GM21619 (cell line): ENCODE results near the gene IQCK.

ENCODE experiments used
- ATAC-seq: cut with Tn5 transposase; IDR thresholded peaks from one replicate; pipeline ENCODE4 v1.9.1; 2021; ENCODE audit not compliant: unreplicated experiment

The IQCK gene

DNA sequence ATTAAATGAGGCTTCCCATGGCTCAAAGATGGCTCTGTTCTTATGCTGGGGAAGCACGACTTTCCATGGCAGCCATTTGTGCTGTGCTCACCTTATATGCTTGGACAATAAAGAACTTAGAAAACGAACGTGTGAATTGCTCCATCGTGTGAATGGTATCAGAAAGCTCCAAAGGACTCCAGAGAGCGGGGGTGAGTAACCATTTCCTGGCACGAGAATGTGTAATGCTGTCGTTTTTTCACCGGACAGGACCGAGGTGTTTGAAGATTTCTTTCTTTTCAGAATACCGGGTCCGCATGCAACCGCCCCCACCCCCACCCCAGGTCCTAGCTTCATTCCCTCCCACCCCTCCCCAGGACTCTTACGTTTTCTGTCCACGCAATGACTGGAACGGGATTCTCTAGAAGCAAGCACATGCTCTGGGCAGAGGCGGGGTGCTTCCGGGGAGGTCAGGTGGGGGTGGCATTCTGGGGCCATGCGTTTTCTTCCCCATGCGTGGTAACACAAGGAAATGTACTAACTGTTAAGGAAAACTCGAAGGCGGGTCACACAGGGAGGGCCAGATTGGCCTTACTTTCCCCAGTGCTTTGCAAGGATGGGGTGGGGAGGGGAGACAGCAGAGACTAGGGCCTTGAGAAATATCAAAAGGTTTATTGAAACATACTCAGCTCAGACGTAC is 140.4 kb downstream of the IQCK start:
- no peak for ATAC-seq

DNA sequence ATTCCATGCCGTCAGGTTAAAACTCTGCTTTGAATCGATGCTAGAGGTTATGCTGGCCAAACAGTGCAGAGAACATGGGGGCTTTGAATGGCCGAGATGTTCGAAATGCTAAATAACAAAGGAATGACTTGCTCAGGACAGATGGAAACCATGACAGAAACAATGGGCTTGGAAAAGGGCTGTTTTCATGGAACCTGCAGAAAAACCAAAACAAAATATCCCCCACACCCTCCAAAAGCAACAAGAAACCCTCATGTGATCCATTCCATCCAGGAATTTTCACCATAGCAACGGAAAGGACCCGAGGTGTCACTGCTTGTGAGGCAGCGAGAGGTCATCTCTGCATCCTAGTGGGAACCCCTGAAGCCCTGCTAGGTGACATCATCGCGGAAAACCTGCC is 141.1 kb downstream of the IQCK start:
- no peak for ATAC-seq

DNA sequence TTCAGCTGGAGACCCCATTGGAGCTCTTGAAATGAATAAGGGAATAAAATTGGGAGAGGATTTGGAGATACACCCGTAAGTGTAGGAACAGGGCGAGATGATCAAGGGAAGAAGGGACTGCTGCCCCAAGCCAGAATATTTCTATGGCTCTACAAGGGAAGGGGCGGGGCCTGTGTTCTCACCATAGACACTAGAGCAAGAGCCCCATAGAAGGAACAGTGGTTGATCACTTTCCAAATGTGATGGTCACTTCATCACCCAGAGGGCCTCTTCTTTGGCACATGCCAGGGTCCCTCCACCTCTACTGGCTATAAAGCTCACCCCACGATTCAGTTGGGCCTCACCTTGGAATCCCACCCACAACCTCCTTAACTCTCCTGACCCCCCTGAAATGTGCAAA is 141.5 kb downstream of the IQCK start:
- ATAC-seq, result no peak

DNA sequence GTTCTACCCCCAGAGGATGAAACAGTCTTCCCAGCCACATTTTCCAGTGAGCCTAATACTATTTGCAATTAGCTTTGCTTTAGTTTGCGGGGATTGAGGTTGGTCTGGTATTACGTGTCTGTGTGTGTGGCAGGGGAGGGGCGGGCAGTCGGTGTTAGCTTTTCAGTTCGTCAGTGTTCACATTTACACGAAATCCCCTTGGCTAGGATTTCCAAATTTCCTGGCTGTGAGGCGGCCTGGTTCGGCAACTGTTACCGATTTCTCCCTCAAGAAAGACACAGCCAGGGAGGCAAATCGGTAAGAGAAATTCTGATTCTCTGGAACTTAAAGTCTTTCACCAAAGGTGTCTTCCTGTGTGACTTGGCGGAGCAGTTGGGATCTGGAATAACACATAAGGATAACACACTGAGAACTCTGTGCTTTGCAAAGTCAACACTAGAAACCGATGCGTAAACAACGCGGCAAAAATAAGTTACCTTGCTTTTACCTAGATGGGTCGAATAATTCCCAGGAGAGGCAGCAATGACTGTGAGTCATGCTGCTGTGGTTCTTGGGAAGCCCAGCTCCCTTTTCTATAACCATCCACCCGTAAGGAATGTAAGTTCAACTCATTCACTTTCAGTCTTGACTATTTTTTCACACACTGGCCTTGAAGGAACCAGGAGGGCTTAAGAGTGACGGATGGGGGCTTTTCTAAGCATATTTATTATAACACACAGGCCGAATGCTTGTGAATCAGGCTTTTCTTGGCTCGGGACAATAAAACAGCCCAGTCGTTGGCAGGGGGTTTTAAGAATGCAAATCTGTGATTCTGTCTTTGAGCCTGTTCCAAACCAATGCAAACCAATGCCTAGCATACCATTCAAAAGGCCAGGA is 142.3 kb downstream of the IQCK start:
- no peak for ATAC-seq

DNA sequence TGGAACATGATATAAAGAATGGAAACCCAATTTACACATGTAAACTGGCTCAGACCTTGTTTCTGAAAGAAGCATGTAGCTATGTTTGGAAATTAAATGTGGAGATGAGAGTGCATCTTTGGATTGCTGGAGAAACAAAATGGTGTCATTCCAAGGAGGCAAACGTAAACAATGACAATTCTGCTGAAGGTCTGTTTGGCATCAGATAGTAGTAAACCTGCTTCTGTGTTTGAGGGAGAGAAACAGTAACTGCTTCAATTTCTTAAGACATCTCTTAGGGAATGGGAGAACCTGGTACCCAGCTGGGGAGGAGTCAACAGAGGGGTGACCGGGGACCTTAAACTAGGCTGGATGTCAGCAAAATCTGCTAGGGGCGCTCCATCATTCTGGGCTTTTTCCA is 143.1 kb downstream of the IQCK start:
- ATAC-seq, result no peak

DNA sequence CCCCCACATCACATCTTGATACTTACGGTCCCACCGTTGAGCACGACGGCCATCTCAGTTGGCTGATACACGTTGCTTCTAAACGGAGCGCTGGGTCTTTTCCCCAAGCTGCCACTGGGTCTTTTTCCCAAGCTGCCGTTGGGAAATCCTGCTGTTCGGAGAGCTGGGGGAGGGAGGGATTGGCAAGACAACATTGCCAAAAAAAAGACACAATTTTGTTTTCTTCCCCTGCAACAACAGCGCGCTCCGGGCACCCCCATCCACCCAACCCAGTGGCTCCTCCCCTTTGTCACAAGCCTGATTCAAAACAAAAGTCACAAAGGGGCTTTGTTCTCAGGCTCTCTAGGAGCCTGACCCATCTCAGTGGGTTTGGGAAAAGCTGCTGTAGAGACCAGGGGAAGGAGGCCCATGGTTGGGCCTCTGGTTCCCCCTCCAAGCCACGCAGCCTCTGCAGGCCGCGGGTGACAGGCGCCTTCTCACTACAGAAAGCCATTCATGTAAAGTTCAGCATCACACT is 143.8 kb downstream of the IQCK start:
- no peak for ATAC-seq

DNA sequence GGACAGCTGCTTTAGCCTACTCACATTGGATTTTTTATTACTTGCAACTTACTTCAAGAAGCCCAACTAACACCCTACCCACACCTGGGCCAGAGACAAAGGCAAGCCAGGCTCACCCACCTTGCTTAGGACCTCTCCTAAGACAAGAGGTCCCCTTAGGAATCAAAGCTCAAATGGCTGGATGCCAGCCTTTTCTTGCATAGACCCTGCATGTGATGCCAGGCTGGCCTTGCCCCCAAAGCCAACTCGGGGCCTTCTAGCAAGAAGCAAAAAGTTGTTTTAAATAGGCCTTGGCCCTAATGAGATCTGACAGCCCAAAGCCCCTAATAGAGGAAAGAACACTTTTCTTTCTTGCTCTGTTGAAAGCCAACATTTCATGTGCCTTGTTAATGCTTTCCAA is 145.9 kb downstream of the IQCK start:
- ATAC-seq, result no peak

DNA sequence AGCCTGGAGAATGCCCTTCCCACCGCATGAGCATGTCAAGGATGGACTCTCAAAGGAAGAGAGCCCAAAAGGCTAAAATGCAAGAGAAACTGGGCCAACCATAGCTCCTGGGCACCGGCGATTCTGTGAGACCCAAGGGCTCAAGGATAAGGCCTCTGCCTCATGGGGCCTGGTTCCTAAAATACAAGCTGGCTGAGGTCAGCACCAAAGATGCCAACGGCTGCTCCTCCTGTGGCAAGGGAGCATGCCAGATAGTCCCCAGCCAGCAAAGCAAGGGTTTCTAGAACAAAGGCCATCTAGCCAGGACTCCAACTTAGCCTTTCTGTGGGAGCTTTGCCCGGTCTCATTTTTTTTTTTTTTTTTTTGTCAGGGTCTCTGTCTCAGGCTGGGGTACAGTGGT is 146.5 kb downstream of the IQCK start:
- ATAC-seq, result no peak

DNA sequence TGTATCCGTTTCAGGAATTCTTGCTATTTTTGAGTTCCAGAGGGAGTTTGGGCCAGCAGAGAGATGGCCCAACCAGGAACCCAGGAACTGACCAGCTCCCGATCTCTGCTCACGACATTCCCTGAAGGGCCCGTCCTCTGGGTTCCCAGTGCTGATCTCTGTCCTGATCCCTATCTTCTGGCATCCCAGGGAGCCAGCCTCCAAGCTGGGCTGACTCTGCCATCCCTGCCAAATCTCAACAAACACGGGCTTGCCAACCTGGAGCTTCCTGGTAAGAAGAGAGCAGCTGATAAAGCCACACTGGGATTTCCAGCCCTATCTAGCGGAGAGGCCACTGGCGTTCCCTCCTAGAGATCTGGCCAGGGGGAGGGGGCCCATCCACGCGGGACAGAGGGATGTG is 150.3 kb downstream of the IQCK start:
- no peak for ATAC-seq

DNA sequence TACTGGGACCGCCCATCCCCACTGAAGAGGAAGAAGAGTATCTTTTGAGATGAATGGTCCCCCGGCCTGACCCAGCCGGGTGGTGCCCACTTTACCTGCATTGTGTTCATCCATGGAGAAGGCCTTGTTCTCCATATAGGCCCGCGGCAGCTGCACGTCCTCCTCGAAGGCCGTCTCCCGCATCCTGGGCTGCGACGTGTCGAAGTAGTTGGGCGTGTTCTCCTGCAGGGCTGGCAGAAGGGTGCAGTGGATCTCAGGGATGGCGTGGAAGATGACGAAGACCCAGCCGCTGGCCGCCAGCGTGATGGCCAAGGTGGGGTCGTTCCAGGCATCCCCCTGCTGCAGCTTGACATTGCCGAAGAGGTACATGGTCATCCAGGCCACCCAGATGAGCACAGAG is 153.7 kb downstream of the IQCK start:
- ATAC-seq, result no peak

DNA sequence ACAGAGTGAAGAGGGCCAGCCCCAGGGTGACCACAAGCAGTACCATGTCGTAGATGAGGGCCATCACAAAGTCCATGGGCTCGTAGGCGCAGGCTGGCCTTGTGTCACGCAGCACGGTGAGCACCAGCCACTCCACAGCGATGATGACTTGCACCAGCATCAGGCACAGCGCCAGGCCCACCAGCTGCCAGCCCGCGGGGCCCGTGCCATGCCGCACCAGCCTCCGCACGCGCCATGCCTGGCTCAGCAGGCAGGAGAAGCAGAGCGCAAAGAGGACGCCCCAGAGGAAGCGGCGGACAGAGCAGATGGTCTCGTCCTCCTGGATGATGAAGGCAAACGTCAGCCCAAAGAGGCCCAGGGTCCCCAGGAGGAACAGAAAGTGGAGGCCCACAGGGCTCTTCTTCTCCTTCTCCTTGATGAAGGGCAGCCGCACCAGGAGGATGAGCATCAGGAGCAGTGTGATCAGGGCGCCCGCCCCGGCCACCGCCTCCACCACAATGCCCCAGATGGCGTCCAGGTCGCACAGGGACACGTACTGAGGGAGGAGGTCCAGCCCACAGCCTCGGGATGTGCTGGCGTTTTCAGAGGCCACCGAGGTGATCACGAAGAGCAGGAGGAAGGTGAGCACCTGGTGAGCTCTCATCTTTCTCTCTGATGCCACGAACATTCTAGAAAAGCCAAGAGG is 154.2 kb downstream of the IQCK start:
- ATAC-seq, result no peak

DNA sequence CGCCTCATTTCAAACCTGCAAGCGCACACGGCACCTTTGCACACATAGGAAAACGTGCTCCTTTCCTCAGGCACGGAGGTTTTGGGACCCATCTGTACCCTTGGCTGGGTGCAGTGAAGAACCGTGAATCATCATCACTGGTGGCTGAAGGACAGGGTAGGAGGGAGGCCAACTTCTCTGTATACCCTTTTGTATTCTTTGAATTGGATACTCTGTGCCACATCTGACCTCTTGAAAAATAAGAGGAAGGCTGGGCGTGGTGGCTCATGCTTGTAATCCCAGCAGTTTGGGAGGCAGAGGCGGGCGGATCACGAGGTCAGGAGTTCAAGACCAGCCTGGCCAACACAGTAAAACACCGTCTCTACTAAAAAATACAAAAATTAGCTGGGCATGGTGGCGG is 154.9 kb downstream of the IQCK start:
- ATAC-seq, result no peak

DNA sequence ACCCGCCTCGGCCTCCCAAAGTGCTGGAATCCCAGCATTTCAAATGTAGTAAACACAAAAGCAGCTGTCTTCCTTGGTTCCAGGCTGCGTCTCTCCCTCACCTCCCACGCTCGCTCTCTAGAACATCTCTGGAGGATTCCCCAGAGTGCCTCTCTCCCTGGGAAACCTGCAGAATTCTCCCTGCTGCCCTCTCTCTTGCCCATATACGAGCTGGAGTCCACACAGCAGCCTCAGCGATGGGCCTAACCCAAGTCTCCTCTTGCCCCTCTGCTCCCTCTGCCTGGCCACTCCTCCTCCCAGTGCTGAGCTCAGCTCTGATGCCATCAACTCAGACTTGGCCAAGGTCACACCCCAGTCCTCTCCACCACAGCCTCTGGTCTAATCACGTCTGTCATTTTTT is 156.0 kb downstream of the IQCK start:
- no peak for ATAC-seq

DNA sequence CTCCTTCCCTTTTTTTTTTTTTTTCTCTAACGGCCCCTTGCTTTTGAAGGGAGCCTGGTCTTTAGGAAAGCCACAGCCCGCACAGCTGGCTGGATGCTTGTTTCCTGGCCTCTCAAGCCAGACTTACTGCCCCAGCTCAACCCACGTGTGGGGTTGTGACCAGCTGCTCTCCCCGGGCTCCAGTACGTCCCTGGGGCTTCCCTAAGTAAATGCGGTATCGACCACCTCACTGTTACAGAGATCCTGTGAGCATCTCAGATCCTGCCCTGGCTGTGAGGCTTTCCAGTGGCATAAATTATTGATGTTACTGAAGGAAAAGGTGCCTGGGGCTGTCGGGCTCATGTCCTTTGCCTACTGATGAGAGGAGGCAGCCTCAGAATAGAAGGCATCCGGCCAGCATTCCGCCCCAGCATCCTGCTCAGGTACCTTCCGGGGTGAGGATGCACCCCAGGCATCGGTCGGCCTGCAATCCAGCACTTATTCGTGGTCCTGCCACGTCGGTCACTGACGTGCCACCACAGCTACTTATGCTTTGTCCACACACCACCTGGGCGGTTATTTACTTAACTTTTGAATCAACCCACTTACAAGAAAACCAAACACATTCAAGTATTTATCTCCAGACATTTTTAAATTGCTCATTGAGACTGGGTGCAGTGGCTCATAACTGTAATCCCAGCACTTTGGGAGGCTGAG is 156.9 kb downstream of the IQCK start:
- no peak for ATAC-seq

DNA sequence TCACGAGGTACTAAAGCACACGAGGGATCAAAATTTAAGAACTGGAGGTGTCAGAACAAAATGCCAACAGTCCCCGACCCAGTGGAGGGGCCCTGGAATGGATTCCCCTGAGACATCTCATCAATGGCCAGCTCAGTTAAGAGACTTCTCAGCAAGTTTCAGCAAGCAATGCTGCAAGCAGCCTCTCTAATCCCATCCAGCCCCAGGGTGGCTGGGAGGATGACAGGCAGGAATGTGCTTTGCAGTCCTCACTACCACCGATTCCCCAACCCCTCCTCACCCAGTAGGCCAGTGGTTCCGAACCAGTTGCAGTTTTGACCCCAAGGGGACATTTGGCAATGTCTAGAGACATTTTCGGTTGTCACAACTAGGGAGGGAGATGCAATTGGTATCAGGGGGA is 157.8 kb downstream of the IQCK start:
- no peak for ATAC-seq

DNA sequence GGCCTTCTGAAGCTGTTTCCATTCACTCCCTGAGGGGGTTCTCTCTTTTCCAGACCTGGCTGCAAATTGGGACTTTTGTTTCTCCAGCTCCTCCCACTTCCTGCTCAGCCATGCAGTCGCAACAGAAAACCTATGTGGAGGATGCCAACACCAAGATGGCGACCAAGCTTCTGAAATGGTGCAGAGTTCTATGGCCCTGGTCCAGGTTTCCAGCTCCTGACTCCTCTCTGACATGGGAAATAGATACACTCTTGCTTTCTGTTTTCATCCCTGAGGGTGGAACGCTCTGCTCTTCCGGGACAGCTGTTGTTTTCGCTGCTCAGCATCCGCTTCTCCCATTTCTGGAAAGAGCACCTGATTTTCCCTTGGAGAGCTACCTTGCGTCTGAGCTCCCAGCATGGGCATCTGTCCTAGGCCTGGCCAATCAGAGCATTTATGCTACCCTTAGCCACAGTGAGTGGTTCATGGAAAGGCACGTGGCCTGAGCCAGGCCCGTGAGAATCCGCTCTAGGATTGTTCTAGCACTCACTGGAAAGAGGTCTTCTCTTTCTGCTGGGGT is 158.5 kb downstream of the IQCK start:
- ATAC-seq, result no peak

DNA sequence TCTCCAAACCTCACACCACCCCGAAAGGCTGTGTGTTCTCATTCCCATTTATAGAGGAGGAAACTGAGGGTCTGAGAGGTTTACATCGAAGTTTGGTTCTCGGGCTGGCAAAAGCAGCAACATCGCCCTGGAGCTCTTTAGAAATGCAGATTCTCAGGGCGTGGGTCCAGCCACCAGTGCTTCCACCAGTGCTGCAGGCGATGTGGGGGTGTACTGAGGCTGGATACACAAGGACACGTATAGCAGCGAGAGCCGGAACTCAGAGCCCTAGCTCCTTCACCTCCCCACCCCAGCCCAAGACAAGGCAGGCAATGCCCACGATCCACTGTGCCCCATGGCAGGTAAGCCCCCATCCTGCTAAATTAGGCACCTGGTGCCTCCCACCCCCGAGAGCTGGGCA is 160.7 kb downstream of the IQCK start:
- no peak for ATAC-seq

DNA sequence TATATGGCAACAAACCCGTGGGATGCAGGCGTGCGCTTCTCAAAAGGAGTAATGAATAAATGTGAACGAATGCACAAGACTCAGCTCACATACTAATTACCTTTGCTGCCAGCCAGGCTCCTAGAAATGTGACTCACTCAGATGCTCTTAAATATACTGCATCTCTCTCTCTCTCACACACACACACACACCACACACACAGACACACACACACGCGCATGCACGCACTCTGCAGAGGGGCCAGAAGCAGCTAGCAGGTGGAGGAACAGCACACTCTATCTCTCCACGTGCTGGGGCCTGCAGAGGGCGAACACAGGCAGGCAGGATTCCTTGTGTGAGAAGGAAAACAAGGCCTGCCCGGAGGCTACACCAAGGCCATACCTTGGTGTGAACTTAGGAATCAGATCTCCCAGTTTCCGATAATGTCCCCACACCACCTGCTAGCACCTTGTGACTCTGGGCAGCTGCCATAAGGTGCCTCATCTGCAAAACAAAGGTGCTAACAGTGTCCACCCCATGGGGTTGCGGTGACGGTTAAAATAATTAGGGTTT is 161.2 kb downstream of the IQCK start:
- ATAC-seq, result no peak

DNA sequence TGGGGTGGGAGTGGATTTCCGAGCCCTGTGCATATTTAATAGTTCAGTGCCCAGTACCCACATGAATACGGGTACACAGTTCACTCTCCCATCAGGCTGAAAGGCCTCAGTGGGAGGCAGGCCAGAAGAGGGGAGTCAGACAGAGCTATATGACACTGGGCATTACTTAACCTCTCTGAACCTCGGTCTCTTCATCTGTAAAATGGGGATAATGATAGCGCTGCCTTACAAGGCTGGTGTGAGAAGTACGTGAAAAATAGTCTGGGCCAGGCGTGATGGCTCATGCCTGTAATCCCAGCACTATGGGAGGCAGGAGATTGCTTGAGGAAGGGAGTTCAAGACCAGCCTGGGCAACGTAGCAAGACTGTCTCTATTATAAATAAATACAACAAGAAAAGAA is 163.0 kb downstream of the IQCK start:
- no peak for ATAC-seq

DNA sequence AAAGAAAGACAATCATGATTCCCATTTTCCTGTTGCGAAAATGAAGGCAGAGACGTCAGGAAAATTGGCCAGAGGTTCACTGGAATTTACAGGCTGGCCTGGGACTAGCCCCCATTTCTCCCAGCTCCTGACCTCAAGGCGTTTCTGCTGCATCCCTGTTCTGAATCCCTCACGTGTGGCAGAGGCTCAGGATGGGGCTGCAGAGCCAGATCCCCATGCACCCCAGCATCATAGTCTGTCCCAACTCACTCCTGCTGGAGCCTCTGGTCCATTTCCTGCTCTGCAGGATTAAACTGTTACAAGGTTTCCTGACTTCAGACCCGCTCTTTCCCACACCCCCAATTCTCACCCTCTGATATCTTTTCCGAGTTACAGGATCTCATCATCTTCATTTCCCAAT is 163.7 kb downstream of the IQCK start:
- ATAC-seq, result no peak

DNA sequence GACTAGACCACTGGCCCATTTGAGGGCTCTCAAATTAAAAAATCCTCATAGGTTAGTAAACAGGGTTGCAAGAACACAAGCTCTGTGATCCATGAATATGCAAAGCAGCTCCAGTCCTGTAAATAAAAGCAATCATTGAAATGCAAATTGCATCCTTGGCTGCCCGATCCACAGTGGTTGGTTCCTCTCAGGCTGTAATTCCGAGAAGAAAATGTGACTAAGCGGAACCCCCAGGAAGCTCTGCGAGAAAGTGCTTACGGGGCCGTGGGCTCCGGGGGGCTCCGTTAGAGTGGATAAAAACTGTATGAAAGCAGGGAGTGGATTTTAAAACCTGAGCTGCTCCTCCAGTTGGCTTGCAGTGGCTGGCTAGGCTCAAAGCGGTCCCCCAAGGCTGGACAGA is 164.1 kb downstream of the IQCK start:
- no peak for ATAC-seq
